Inferior parietal cortex (tissue), 1 donor: Measurements from ENCODE around the gene ETNK2.

ENCODE experiments used
- DNase-seq: peaks from one replicate; pipeline ENCODE4 v3.0.0-alpha.2; 2016; ENCODE audit errors: extremely low spot score

Gene ETNK2

GRCh38 chr1:204147406-204148383 lies 4.1 kb downstream of the ETNK2 start:
- DNase-seq = no peak

- DNase-seq = no peak
These were observed 4.9 kb downstream of the ETNK2 start for GRCh38 chr1:204146965-204147364.

- DNase-seq = no peak
These were observed 5.5 kb downstream of the ETNK2 start for GRCh38 chr1:204146309-204146708.

GRCh38 chr1:204145033-204145504 lies 6.8 kb downstream of the ETNK2 start:
- DNase-seq = no peak

- no peak for DNase-seq
These were observed 8.4 kb downstream of the ETNK2 start for GRCh38 chr1:204143276-204144041.

- DNase-seq = no peak
These were observed 9.5 kb downstream of the ETNK2 start for GRCh38 chr1:204142032-204142974.

- DNase-seq = no peak
These were observed 10.7 kb downstream of the ETNK2 start for GRCh38 chr1:204141131-204141530.

- DNase-seq = no peak
These were observed 11.9 kb downstream of the ETNK2 start for GRCh38 chr1:204139952-204140351.

GRCh38 chr1:204139088-204139487 lies 12.8 kb downstream of the ETNK2 start:
- DNase-seq = no peak

GRCh38 chr1:204136814-204137213 lies 15.0 kb downstream of the ETNK2 start:
- no peak for DNase-seq

- DNase-seq = no peak
These were observed 17.7 kb downstream of the ETNK2 start for GRCh38 chr1:204134103-204134502.

- DNase-seq = no peak
These were observed 19.1 kb downstream of the ETNK2 start for GRCh38 chr1:204132718-204133117.

- no peak for DNase-seq
These were observed 19.9 kb downstream of the ETNK2 start for GRCh38 chr1:204131978-204132377.

GRCh38 chr1:204130981-204131892 lies 20.6 kb downstream of the ETNK2 start:
- DNase-seq = no peak

GRCh38 chr1:204130178-204130577 lies 21.7 kb downstream of the ETNK2 start:
- no peak for DNase-seq

- DNase-seq = peak; percentile 48
These were observed 22.6 kb downstream of the ETNK2 start for GRCh38 chr1:204128964-204129896.

- DNase-seq = no peak
These were observed 23.3 kb downstream of the ETNK2 start for GRCh38 chr1:204128464-204128963.

- peak; percentile 66 for DNase-seq
These were observed 24.1 kb downstream of the ETNK2 start for GRCh38 chr1:204127597-204128242.

- DNase-seq = no peak
These were observed 24.9 kb downstream of the ETNK2 start for GRCh38 chr1:204126956-204127355.
